HG03060 (cell line): ENCODE measurements around the gene MYO5B.

Experiments used
- ATAC-seq: cut with Tn5 transposase; IDR thresholded peaks from one replicate; pipeline ENCODE4 v1.9.1; 2021; ENCODE audit warnings: low read depth, moderate number of reproducible peaks; ENCODE audit not compliant: unreplicated experiment

Gene MYO5B

GRCh38 chr18:49778826-49779465, 416.0 kb downstream of the MYO5B start:
- no peak for ATAC-seq
